HepG2 (cell line): ENCODE data around the gene FSD2. TPM values are rescaled to one million over a fixed set of nuclear protein-coding genes. Genes with fewer than 3 reads are reported as not detected.

Source experiments
- AKNA ChIP-seq: sonication (generic); formaldehyde crosslinking; IDR thresholded peaks from 2 replicates; pipeline ENCODE4 v1.4.0; 2020; ENCODE audit warnings: missing genetic modification reagents, borderline replicate concordance
- BRD4 ChIP-seq: sonication (generic); formaldehyde crosslinking; IDR thresholded peaks from 2 replicates; pipeline ENCODE4 v1.4.0; 2020; ENCODE audit warnings: missing genetic modification reagents
- FUBP1 ChIP-seq: sonication (generic); formaldehyde crosslinking; IDR thresholded peaks from 2 replicates; pipeline ENCODE4 v1.5.1; 2020; ENCODE audit warnings: missing genetic modification reagents, mild to moderate bottlenecking, borderline replicate concordance
- GATA4 ChIP-seq: sonication (generic); IDR thresholded peaks from 2 replicates; pipeline ENCODE4 v1.6.1; 2016; ENCODE audit warnings: antibody characterized with exemption, low read depth, borderline replicate concordance
- ISL2 ChIP-seq: sonication (generic); formaldehyde crosslinking; IDR thresholded peaks from 2 replicates; pipeline ENCODE4 v1.5.0; 2020; ENCODE audit warnings: missing genetic modification reagents
- MAF1 ChIP-seq: sonication (generic); formaldehyde crosslinking; IDR thresholded peaks from 2 replicates; pipeline ENCODE4 v1.5.0; 2020; ENCODE audit warnings: missing genetic modification reagents, borderline replicate concordance
- NFATC3 ChIP-seq: sonication (generic); formaldehyde crosslinking; IDR thresholded peaks from 2 replicates; pipeline ENCODE4 v1.5.1; 2020; ENCODE audit warnings: mild to moderate bottlenecking, missing genetic modification reagents
- PBX3 ChIP-seq: sonication (generic); formaldehyde crosslinking; IDR thresholded peaks from 2 replicates; pipeline ENCODE4 v1.8.1; 2023; ENCODE audit warnings: missing genetic modification reagents, inconsistent platforms, borderline replicate concordance
- RFX1 ChIP-seq: fragments of 450-650 bp; IDR thresholded peaks from 2 replicates; pipeline ENCODE4 v1.6.1; 2017
- RORA ChIP-seq: sonication (generic); formaldehyde crosslinking; IDR thresholded peaks from 2 replicates; pipeline ENCODE4 v1.5.0; 2020; ENCODE audit warnings: mild to moderate bottlenecking, missing genetic modification reagents, moderate library complexity
- TEAD2 ChIP-seq: sonication (generic); formaldehyde crosslinking; IDR thresholded peaks from 2 replicates; pipeline ENCODE4 v1.9.0; 2021; ENCODE audit warnings: missing genetic modification reagents
- ZBTB39 ChIP-seq: sonication (generic); formaldehyde crosslinking; IDR thresholded peaks from 2 replicates; pipeline ENCODE4 v1.5.0; 2020; ENCODE audit warnings: missing genetic modification reagents
- ZFAT ChIP-seq: sonication (generic); formaldehyde crosslinking; conservative IDR thresholded peaks from 2 replicates; pipeline ENCODE4 v1.8.1; 2023; ENCODE audit warnings: missing genetic modification reagents, inconsistent platforms
- ZNF253 ChIP-seq: sonication (generic); formaldehyde crosslinking; IDR thresholded peaks from 2 replicates; pipeline ENCODE4 v1.8.0; 2022; ENCODE audit warnings: mild to moderate bottlenecking, missing genetic modification reagents, borderline replicate concordance
- ZNF30 ChIP-seq: sonication (generic); formaldehyde crosslinking; IDR thresholded peaks from 2 replicates; pipeline ENCODE4 v1.5.0; 2020; ENCODE audit warnings: mild to moderate bottlenecking, missing genetic modification reagents
- ZNF576 ChIP-seq: sonication (generic); formaldehyde crosslinking; IDR thresholded peaks from 2 replicates; pipeline ENCODE4 v1.4.0; 2020; ENCODE audit warnings: mild to moderate bottlenecking, missing genetic modification reagents
- polyA plus RNA-seq, 8 experiments: library from polyadenylated mRNA; depleted of rRNA in 3 of 8; stranded (reverse) in 7 of 8; unstranded in 1 of 8; fragments of >200 nt; fragmentation: Illumina TruSeq in 4 of 8; extraction: Trizol in 4 of 8; gene quantifications; 2 replicates each; pipeline versions ENCODE4 v1.2.1 to v1.2.3, GENCODE V29; 2011 to 2016; ENCODE audit warnings: low read depth in 4 of 8, missing spikeins in 1 of 8, mixed read lengths in 1 of 8; ENCODE audit not compliant: insufficient read depth in 1 of 8
- total RNA-seq, 5 experiments: library from RNA; depleted of rRNA; stranded (reverse); fragments of >200 nt; fragmentation: Illumina TruSeq; extraction: Trizol; gene quantifications; 2 replicates each; pipeline ENCODE4 v1.2.3, GENCODE V29; 2016; ENCODE audit warnings: low read depth in 1 of 5

FSD2 gene
- total and polyA plus RNA-seq, 2 of the 13 experiments (the other 11 are each of a cell fraction or from before 2014, with no cell fraction given) = not detected

GRCh38 chr15:82809308-82810060 lies 3.6 kb upstream of the FSD2 start, which contains the start of gene WHAMM (continued):
- no peak for TF ChIP-seq PBX3
- no peak for TF ChIP-seq RORA (CRISPR knock-in tag)
- no peak for TF ChIP-seq ZNF576 (CRISPR knock-in tag)
- no peak for TF ChIP-seq RFX1
- 0 out of 2 replicates have a peak, but pooled peaks have one; percentile 39 for TF ChIP-seq GATA4
- no peak for TF ChIP-seq FUBP1
- TF ChIP-seq ISL2 (CRISPR knock-in tag) = peak; percentile 52; the same call in 1 of the 2 replicates
- no peak for TF ChIP-seq ZNF30 (CRISPR knock-in tag)
- no peak for TF ChIP-seq TEAD2 (CRISPR knock-in tag)
- TF ChIP-seq MAF1 (CRISPR knock-in tag) = no peak
- TF ChIP-seq ZFAT (CRISPR knock-in tag) = no peak
- TF ChIP-seq NFATC3 (CRISPR knock-in tag) = no peak
- TF ChIP-seq BRD4 (CRISPR knock-in tag) = no peak; the same call in 1 of the 2 replicates
- no peak for TF ChIP-seq ZNF253 (CRISPR knock-in tag)
- no peak for TF ChIP-seq AKNA
- no peak for TF ChIP-seq ZBTB39 (CRISPR knock-in tag)
